CD4-positive, alpha-beta T cell treated with Interleukin-17A for 1 hour (primary cell): Measurements from ENCODE around the gene GSTM1.
"Not testable (repeated sequence)": the region's sequence is repeated elsewhere in the genome, so short reads cannot be mapped to it uniquely, and the experiment has no call there.

Source experiments
- DNase-seq: peaks from one replicate; pipeline ENCODE4 v3.0.0-alpha.2; 2020

Gene GSTM1

GRCh38 chr1:109704173-109704572, 16.6 kb downstream of the GSTM1 start:
- no peak for DNase-seq

GRCh38 chr1:109705411-109705810, 17.8 kb downstream of the GSTM1 start:
- DNase-seq, result no peak

- DNase-seq, result not testable (repeated sequence)
Measured at GRCh38 chr1:109708949-109709348, 21.3 kb downstream of the GSTM1 start.

GRCh38 chr1:109709822-109710221, 22.2 kb downstream of the GSTM1 start:
- not testable (repeated sequence) for DNase-seq

GRCh38 chr1:109711593-109712320, 24.1 kb downstream of the GSTM1 start, which contains the start of gene GSTM5:
GSTM5 (plus strand) TSS chr1:109712251; CDS start chr1:109712313, 62 bp downstream.
- DNase-seq, result not testable (repeated sequence)

GRCh38 chr1:109712321-109712864, 24.8 kb downstream of the GSTM1 start:
- no peak for DNase-seq

- DNase-seq, result no peak
Measured at GRCh38 chr1:109713636-109714035, 26.0 kb downstream of the GSTM1 start.

GRCh38 chr1:109714661-109715372, 27.2 kb downstream of the GSTM1 start:
- no peak for DNase-seq

- DNase-seq, result no peak
Measured at GRCh38 chr1:109716121-109716520, 28.5 kb downstream of the GSTM1 start.

- no peak for DNase-seq
Measured at GRCh38 chr1:109716570-109717090, 29.0 kb downstream of the GSTM1 start.

GRCh38 chr1:109717729-109718128, 30.1 kb downstream of the GSTM1 start:
- DNase-seq, result no peak

- DNase-seq, result no peak
Measured at GRCh38 chr1:109718495-109718894, 30.9 kb downstream of the GSTM1 start.

GRCh38 chr1:109719337-109719837, 31.8 kb downstream of the GSTM1 start:
- no peak for DNase-seq

- no peak for DNase-seq
Measured at GRCh38 chr1:109721042-109721441, 33.4 kb downstream of the GSTM1 start.

- no peak for DNase-seq
Measured at GRCh38 chr1:109721971-109722370, 34.4 kb downstream of the GSTM1 start.

- no peak for DNase-seq
Measured at GRCh38 chr1:109722908-109723691, 35.5 kb downstream of the GSTM1 start.

- DNase-seq, result no peak
Measured at GRCh38 chr1:109724933-109725332, 37.3 kb downstream of the GSTM1 start.

GRCh38 chr1:109725510-109725909, 37.9 kb downstream of the GSTM1 start:
- no peak for DNase-seq

GRCh38 chr1:109726007-109726406, 38.4 kb downstream of the GSTM1 start:
- DNase-seq, result no peak

GRCh38 chr1:109726728-109727373, 39.2 kb downstream of the GSTM1 start:
- no peak for DNase-seq

- DNase-seq, result no peak
Measured at GRCh38 chr1:109728870-109729269, 41.3 kb downstream of the GSTM1 start.

GRCh38 chr1:109730666-109731065, 43.0 kb downstream of the GSTM1 start:
- DNase-seq, result no peak
